DMS53 treated with DMSO at 0.1 percent for 48 hours (cell line): ENCODE measurements around the gene DOLPP1.
"Not testable (repeated sequence)": the region's sequence is repeated elsewhere in the genome, so short reads cannot be mapped to it uniquely, and the experiment has no call there.

ENCODE experiments used
- DNase-seq: peaks from one replicate; lab custom pipeline; 2025; ENCODE audit not compliant: unreplicated experiment; lab: John Stamatoyannopoulos, UW

Gene DOLPP1

DNA sequence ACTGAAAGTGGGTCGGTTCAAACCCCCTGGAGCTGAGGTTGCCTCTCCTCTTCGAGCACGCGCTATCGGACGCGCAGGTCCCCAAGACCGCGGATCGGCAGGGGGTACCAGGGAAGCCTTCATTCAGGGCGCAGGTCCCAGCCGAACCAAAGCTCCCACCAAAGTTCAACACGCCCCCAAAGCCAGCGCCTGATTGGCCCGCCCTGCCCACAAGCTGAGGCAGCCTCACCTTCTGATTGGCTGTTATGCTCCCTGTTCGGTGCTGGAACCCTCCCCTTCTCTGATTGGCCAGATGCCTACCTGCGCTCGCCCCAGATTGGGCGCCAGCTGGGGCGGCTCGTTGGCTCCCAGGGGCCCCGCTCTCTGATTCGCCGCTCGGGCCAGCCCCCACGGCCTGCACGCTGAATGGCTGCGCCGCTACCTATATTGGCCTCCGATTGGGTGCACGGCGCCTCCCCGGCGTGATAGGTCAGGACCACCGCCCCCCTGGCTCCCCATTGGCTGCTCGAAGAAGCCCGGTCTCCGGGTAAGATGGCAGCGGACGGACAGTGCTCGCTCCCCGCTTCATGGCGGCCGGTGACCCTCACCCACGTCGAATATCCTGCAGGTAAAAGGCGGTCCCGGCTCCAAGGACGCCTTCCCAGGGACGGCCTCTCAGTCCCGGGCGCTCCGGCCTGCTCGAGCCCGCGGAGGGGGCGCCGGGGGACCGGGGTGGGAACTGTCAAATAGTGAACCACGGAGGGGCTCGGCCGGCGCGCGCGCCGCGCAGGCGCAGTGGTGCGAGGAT lies at the start of gene DOLPP1:
Gene DOLPP1, plus strand, starts transcription at position 511 of the 787 bp plus-strand sequence. Its CDS starts 21 bp downstream, at position 532.
- DNase-seq = peak; percentile 98

- no peak for DNase-seq
Observed at GRCh38 chr9:129031514-129031913, 49.4 kb upstream of the DOLPP1 start.

DNA sequence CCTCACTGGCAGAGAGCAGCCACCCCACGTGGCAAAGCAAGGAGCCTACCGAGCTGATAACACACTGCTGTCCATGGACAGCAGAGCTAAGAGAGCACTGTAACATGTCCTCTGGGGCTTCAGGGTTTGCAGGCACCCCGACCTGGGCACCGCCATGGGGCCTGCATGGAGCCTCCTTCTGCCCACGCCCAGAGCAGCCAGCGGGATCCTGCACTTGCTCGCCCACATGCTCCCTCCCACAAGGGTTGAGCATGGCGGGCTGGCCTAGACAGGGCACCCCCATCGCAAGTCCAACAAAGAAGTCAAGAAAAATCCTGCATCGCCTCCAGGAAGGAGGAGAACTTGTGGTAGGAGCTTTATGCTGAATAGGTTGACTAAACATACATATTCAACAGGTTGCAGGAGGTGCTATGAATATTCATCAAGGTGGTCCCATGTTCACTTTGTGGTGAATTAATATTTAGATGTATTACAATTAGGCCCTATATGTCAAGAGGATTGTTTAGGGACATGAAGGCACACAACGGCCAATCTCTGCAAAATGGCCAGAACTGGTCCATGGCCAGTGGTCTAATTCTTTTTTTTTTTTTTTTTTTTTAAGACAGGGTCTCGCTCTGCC lies 48.3 kb upstream of the DOLPP1 start:
- no peak for DNase-seq

GRCh38 chr9:129033216-129033615 lies 47.7 kb upstream of the DOLPP1 start:
- no peak for DNase-seq

DNA sequence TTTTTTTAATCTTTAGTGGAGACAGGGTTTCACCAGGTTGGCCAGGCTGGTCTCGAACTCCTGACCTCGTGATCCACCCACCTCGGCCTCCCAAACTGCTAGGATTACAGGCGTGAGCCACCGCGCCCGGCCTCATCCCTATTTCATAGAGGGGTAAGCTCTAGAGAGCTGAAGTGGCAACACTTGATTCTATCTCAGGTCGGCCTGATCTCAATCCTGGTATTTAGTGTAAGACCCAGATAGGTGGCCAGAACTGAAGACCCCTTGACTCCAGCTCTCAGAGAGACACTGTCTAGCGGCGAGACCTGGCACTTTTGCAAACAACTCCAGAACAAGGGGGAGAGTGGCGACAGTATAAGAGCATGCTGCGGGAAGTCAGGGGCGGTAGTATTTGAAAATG lies 45.1 kb upstream of the DOLPP1 start:
- DNase-seq = not testable (repeated sequence)

DNA sequence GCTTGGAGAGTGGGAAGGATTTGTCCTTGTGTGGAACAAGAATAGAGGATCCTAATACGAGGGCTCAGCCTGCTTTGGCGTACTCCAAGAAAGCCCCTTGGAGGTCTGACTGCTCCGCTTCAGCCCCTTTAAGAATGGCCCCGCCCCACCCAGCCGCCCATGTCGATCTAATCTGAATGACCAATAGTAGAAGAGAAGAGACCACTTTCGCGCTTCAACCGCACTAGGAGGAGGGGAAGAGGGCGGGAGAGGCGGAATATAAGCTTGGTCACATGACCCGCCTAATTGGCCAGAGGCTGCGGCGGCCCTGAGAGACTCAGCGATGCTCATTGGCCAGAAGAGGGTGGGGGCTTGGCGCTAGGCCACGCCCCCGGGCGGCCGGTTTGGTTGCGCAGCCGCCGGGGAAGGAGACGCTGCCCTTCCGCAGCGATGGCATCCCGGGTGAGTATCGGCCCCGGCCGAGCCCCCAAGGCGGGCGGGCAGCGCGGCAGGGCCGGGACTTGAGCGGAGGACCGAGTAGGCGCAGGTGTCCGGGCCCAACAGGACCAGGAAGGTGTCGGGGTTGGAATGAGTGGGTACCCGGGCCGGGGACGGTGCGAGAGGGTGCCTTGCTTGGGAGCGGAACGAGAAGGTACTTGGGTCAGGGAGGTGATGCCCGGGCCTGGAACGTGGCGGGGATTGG lies 44.5 kb upstream of the DOLPP1 start, which contains the start of gene MIGA2:
Gene MIGA2, plus strand, starts transcription at position 386 of the 682 bp plus-strand sequence. CDS start 3,969 bp downstream, outside the sequence.
- peak; percentile 98 for DNase-seq

DNA sequence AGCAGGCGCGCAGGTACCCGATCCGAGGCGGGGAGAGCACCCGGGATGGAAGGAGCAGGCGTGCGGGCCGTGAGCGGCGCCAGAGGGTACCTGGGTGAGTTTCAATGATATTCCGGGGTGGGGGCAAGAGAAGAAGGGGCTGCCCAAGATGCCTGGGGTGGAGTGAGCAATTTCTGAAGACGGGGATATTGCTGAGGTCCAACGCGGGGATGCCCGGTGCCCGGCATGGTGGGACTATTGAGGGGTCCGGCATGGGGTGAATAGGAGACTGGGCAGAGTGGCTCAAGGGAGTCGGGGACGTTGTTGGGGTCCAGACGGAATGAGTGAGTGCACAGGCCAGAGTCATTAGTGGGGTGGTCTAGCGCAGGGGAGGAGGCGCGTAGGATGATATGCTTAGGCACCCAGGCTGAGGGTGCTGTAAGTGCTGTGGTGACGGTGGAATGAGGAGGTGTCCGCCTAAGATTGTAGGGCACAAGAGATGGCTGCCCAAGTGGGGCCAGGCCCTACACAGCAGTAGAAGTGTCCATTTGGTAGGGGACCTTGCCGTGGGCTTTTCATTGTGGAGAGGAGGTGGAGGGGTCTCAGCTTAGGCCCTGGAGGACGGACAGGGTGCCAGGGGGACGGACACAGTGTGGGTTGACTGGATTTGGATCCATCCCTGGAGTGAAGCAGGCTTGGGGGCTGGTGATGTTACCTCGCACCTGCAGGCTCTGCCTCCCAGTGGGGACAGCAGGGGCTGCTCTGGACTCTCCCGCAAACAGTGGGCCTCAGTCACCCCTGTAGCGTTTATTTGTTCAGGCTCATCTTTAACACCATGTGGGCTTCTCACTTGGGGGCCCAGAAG lies 43.8 kb upstream of the DOLPP1 start:
- no peak for DNase-seq

DNA sequence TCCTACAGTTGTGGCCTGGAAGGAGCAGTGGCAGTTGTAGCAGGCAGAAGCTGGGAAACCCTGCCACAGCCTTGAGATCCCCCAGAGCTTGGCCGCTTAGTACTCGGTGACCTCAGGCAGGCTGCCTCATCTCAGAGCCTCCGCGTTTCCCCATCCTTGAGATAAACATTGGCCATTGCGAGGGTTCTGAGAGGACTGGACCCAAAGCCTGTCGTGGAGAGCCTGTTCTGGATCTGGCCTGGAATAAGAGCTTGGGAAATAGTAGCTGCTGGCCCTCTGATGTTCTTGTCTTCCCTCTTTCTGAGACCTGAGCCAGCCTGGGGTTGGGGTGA lies 43.2 kb upstream of the DOLPP1 start:
- DNase-seq = no peak

- no peak for DNase-seq
Observed at GRCh38 chr9:129038109-129038852, 42.6 kb upstream of the DOLPP1 start.

- no peak for DNase-seq
Observed at GRCh38 chr9:129040113-129040643, 40.7 kb upstream of the DOLPP1 start.

DNA sequence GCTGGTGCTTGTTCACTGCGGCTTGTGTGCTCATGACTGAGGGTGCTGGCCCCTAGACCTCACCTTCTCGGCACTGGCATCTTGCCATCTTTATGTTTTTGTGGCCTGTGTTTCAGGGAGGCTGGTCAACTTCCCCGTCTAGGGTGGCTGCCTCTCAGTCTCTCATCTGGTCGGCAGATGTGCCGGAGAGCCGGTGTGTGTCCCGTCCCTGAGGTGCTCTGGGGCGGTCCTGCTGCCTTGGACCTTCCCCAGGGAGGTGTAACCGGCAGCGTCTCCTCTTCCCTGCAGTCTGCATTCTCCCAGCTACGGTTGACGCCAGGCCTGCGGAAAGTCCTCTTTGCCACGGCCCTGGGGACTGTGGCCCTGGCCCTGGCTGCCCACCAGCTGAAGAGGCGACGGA lies 38.9 kb upstream of the DOLPP1 start:
- no peak for DNase-seq

- DNase-seq = no peak
Observed at GRCh38 chr9:129052592-129052991, 28.3 kb upstream of the DOLPP1 start.

DNA sequence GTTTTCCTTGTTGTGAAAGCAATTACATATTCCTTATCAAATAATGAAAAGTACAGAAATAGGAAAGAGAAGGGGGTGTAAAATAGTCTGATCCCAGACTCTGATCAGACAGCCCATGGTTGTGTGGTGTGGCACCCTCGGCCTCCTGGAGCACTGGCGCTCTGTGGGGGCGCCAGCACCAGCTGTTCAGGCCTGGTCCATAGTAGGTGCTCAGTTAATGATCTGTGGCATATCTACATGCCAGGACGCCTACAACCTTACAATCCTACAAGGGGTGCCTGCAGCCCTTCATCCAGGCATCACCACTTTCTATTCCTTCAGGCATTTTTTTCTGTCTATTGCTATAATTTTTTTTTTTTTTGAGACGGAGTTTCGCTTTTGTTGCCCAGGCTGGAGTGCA lies 27.9 kb upstream of the DOLPP1 start:
- DNase-seq = no peak

DNA sequence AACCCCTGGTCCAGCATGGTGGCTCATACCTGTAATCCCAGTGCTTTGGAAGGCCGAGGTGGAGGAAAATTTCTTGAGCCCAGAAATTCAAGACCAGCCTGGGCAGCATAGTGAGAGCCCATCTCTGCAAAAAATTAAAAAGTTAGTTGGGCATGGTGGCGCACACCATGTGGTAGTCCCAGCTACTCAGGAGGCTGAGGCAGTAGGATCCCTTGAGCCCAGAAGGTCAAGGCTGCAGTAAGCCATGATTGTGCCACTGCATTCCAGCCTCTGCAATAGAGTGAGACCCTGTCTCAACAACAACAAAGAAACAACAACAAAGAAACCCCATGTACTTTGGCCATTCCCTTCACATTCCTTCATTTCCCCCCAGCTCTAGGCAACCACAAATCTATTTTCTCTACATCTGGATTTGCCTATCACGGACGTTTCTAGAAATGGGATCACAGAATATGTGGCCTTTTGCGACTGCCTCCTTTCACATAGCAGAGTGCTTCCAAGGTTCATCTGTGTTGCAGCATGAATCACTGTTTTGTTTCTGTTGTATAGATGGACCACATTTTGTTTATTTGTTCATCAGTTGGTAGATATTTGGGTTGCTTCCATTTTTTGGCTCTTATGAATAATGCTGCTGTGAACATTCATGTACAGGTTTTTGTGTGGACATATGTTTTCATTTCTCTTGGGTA lies 26.6 kb upstream of the DOLPP1 start:
- DNase-seq = no peak

DNA sequence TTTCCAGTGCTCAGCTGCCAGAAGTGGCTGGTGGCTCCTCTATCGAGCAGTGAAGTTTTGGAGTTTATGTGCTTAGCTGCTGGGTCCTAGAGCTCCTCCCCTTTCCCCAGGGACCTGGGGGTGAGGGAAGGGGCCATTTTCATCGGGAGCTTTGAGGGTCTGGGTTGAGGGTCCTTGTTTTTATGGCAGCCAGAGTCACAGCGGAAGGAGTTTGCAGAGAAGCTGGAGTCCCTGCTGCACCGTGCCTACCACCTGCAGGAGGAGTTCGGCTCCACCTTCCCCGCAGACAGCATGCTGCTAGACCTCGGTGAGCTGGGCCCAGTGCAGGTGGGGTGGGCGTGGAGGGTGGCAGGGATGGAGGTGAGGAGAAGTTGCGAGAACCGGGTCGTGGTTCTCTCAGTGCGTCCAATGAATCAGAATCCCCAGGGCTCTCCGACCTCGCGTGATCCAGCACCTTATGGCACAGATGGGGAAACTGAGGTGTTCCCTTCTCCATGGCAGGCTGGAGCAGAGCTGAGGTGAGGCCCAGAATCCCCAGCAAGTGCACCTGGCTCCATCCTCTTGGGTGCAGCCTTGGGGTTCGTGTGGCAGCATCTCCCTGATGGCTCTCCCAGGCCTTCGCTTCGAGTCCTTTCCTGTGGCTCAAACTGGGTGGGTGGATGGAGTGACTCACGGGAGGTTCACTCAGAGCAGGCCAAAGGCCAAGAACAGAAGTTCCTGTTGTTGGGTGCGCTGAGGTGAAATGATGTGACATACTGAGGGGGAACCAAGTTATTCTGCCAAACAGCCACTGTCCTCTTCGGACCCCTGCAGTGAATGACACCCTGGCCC lies 21.7 kb upstream of the DOLPP1 start:
- no peak for DNase-seq

- DNase-seq = no peak
Observed at GRCh38 chr9:129059796-129060785, 20.8 kb upstream of the DOLPP1 start.

DNA sequence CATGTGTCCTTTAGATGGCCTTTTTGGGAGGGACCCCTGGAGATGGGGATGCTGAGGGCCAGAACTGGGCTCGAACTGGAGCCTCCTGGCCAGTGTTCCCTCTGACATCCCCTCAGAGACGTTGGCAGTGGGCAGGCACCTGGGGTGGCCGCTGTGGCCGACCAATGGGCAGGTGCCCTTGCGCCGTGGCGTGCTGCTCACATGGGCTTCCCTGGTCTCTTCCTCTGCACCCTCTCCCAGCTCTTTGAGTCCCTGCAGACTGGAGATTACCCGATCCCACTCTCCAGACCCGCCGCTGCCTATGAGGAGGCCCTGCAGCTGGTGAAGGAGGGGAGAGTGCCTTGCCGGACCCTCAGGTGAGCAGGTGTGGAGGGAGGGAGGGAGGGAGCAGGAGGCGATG lies 19.9 kb upstream of the DOLPP1 start:
- no peak for DNase-seq

GRCh38 chr9:129063061-129063460 lies 17.9 kb upstream of the DOLPP1 start:
- no peak for DNase-seq
